H1 (cell line): ENCODE measurements around the gene PTPRCAP. TPM values are rescaled to one million over a fixed set of nuclear protein-coding genes. Genes with fewer than 3 reads are reported as not detected.

Experiments used
- CTCF ChIA-PET: fragments of 300-600 bp; sonication (Branson Sonifier 250); formaldehyde crosslinking; loops from one replicate; lab custom pipeline; 2021; ENCODE audit not compliant: partially characterized antibody; lab: Charles Lee
- POLR2A ChIA-PET: fragments of 300-600 bp; sonication (Branson Sonifier 250); formaldehyde crosslinking; loops from one replicate; lab custom pipeline; 2021; ENCODE audit warnings: inconsistent platforms; ENCODE audit not compliant: partially characterized antibody; lab: Charles Lee
- DNase-seq, 2 experiments: peaks; one replicate each; pipeline versions ENCODE4 v3.0.0 to v3.0.0-alpha.2; 2010 to 2022; ENCODE audit warnings: low spot score in 2 of 2, low read depth in 1 of 2, mixed read lengths in 1 of 2
- FAIRE-seq: peaks from 2 replicates; lab custom pipeline; 2011; peaks lifted over from hg19 to GRCh38; lab: Jason Lieb, UNC
- H2AFZ ChIP-seq: 2 replicates; pipeline ENCODE4 v1.8.1; 2012; ENCODE audit warnings: low read length, inconsistent platforms
- H2AK5ac ChIP-seq: 2 replicates; pipeline ENCODE4 v1.6.1; 2013; ENCODE audit warnings: low read depth, low read length
- H2BK120ac ChIP-seq: replicated peaks from 2 replicates; pipeline ENCODE3; 2013; ENCODE audit warnings: low read depth, low read length, inconsistent platforms
- H2BK12ac ChIP-seq: 2 replicates; pipeline ENCODE4 v1.6.1; 2013; ENCODE audit warnings: low read depth, low read length
- H2BK15ac ChIP-seq: 2 replicates; pipeline ENCODE4 v1.6.1; 2013; ENCODE audit warnings: low read length
- H2BK20ac ChIP-seq: 2 replicates; pipeline ENCODE4 v1.6.1; 2013; ENCODE audit warnings: low read length
- H2BK5ac ChIP-seq: 2 replicates; pipeline ENCODE4 v1.6.1; 2013; ENCODE audit warnings: low read depth, low read length
- H3K14ac ChIP-seq: 2 replicates; pipeline ENCODE4 v1.6.1; 2013; ENCODE audit warnings: inconsistent platforms; ENCODE audit not compliant: insufficient read length
- H3K18ac ChIP-seq: 2 replicates; pipeline ENCODE4 v1.6.1; 2013; ENCODE audit warnings: low read length; ENCODE audit errors: extremely low read depth
- H3K23ac ChIP-seq: 2 replicates; pipeline ENCODE4 v1.6.1; 2013; ENCODE audit warnings: inconsistent platforms; ENCODE audit not compliant: insufficient read length
- H3K23me2 ChIP-seq: 2 replicates; pipeline ENCODE4 v1.6.1; 2013; ENCODE audit warnings: low read depth, low read length
- H3K27ac ChIP-seq: 2 replicates; pipeline ENCODE4 v1.6.1; 2011; ENCODE audit warnings: low read depth, low read length, inconsistent platforms
- H3K27me3 ChIP-seq, 4 experiments: replicated peaks in 1 of 4; 1 replicate in 1 of 4; 2 replicates in 3 of 4; pipeline versions ENCODE4 v1.6.1 to v1.8.1; 2011 to 2013; ENCODE audit warnings: low read length in 3 of 4, mild to moderate bottlenecking in 3 of 4, inconsistent platforms in 2 of 4, mixed read lengths in 2 of 4, moderate library complexity in 1 of 4; ENCODE audit not compliant: control insufficient read depth in 3 of 4, insufficient read depth in 3 of 4; ENCODE audit errors: extremely low read depth in 1 of 4
- H3K36me3 ChIP-seq, 4 experiments: 2 replicates each; pipeline versions ENCODE4 v1.6.1 to v1.8.1; 2011 to 2013; ENCODE audit warnings: mild to moderate bottlenecking in 4 of 4, low read length in 3 of 4, moderate library complexity in 2 of 4, control low read depth in 1 of 4, inconsistent platforms in 1 of 4; ENCODE audit not compliant: insufficient read depth in 4 of 4, control insufficient read depth in 2 of 4
- H3K4ac ChIP-seq: replicated peaks from 2 replicates; pipeline ENCODE3; 2013; ENCODE audit warnings: low read length, low read depth, mixed read lengths, inconsistent platforms; ENCODE audit not compliant: insufficient read length
- H3K4me1 ChIP-seq, 4 experiments: replicated peaks in 1 of 4; 1 replicate in 1 of 4; 2 replicates in 3 of 4; pipeline versions ENCODE4 v1.6.1 to v1.8.1; 2011 to 2013; ENCODE audit warnings: low read length in 3 of 4, inconsistent platforms in 2 of 4, mixed read lengths in 1 of 4; ENCODE audit not compliant: insufficient read depth in 4 of 4, control insufficient read depth in 3 of 4
- H3K4me2 ChIP-seq, 2 experiments: 2 replicates each; pipeline versions ENCODE4 v1.6.1 to v1.8.1; 2011 to 2013; ENCODE audit warnings: low read depth in 2 of 2, low read length in 2 of 2, control low read depth in 1 of 2, inconsistent platforms in 1 of 2, mild to moderate bottlenecking in 1 of 2; ENCODE audit not compliant: insufficient read depth in 1 of 2
- H3K4me3 ChIP-seq, 4 experiments: fragments of 200-600, 300-600 bp in 1 of 4; sonication (generic), shearing (Covaris generic), sonication (Bioruptor Twin) in 1 of 4; 2 replicates each; pipeline versions ENCODE4 v1.5.1 to v1.8.1; 2011 to 2016; ENCODE audit warnings: low read length in 4 of 4, low read depth in 3 of 4, control low read depth in 2 of 4, inconsistent platforms in 2 of 4, mild to moderate bottlenecking in 2 of 4, mixed read lengths in 1 of 4, moderate library complexity in 1 of 4; ENCODE audit not compliant: insufficient read depth in 2 of 4; ENCODE audit errors: extremely low read depth in 1 of 4
- H3K56ac ChIP-seq: replicated peaks from 2 replicates; pipeline ENCODE3; 2013; ENCODE audit warnings: low read depth, mild to moderate bottlenecking, mixed read lengths, low read length, inconsistent platforms; ENCODE audit not compliant: insufficient read length
- H3K79me1 ChIP-seq: 2 replicates; pipeline ENCODE4 v1.6.1; 2013; ENCODE audit warnings: low read depth, low read length, control low read depth
- H3K79me2 ChIP-seq, 2 experiments: 2 replicates each; pipeline versions ENCODE4 v1.6.1 to v1.8.1; 2012 to 2013; ENCODE audit warnings: low read length in 2 of 2, mild to moderate bottlenecking in 2 of 2, inconsistent platforms in 1 of 2; ENCODE audit not compliant: insufficient read depth in 2 of 2, control insufficient read depth in 1 of 2
- H3K9ac ChIP-seq, 4 experiments: replicated peaks in 1 of 4; 1 replicate in 1 of 4; 2 replicates in 3 of 4; pipeline versions ENCODE4 v1.6.1 to v1.8.1; 2011 to 2013; ENCODE audit warnings: low read depth in 3 of 4, low read length in 3 of 4, control low read depth in 2 of 4, mild to moderate bottlenecking in 2 of 4, moderate library complexity in 2 of 4, inconsistent platforms in 1 of 4; ENCODE audit errors: extremely low read depth in 1 of 4
- H3K9me3 ChIP-seq, 2 experiments: 2 replicates each; pipeline versions ENCODE4 v1.6.1 to v1.8.1; 2012 to 2013; ENCODE audit warnings: mild to moderate bottlenecking in 2 of 2, moderate library complexity in 2 of 2, control low read depth in 1 of 2, inconsistent platforms in 1 of 2, low read depth in 1 of 2, low read length in 1 of 2, mixed read lengths in 1 of 2; ENCODE audit not compliant: insufficient read depth in 2 of 2
- H4K20me1 ChIP-seq, 2 experiments: replicated peaks in 1 of 2; 2 replicates each; pipeline versions ENCODE3 to v1.8.1; 2011 to 2013; ENCODE audit warnings: inconsistent platforms in 2 of 2, low read length in 2 of 2, mild to moderate bottlenecking in 1 of 2; ENCODE audit not compliant: insufficient read depth in 2 of 2, control insufficient read depth in 1 of 2
- H4K5ac ChIP-seq: 2 replicates; pipeline ENCODE4 v1.6.1; 2013; ENCODE audit warnings: low read length, low read depth, mixed read lengths, inconsistent platforms; ENCODE audit not compliant: insufficient read length
- H4K8ac ChIP-seq: 2 replicates; pipeline ENCODE4 v1.8.0; 2013; ENCODE audit warnings: mild to moderate bottlenecking, moderate library complexity, low read length, inconsistent platforms; ENCODE audit not compliant: insufficient read depth; ENCODE audit errors: extremely low read depth
- H4K91ac ChIP-seq: replicated peaks from 2 replicates; pipeline ENCODE3; 2013; ENCODE audit warnings: low read length, mixed read lengths, inconsistent platforms; ENCODE audit not compliant: insufficient read length
- CHD1 ChIP-seq: IDR thresholded peaks from 2 replicates; pipeline ENCODE4 v1.6.1; 2012; ENCODE audit warnings: low read depth, low read length, improper control_type of control experiment
- CHD2 ChIP-seq: IDR thresholded peaks from 2 replicates; pipeline ENCODE4 v1.6.1; 2012; ENCODE audit warnings: low read length, improper control_type of control experiment
- CREB1 ChIP-seq: IDR thresholded peaks from 2 replicates; pipeline ENCODE4 v1.6.1; 2012; ENCODE audit warnings: inconsistent platforms
- CTBP2 ChIP-seq: IDR thresholded peaks from 2 replicates; pipeline ENCODE4 v1.7.0; 2011; ENCODE audit warnings: borderline replicate concordance, mild to moderate bottlenecking, moderate library complexity, mixed read lengths, low read length; ENCODE audit not compliant: insufficient read depth, insufficient read length
- CTCF ChIP-seq, 3 experiments: IDR thresholded peaks; 1 replicate in 2 of 3; 2 replicates in 1 of 3; pipeline versions ENCODE4 v1.5.1 to v1.6.1; 2011; ENCODE audit warnings: low read length in 3 of 3, mild to moderate bottlenecking in 3 of 3, inconsistent platforms in 2 of 3, low read depth in 1 of 3, moderate library complexity in 1 of 3; ENCODE audit not compliant: insufficient read depth in 1 of 3; ENCODE audit errors: control extremely low read depth in 1 of 3
- MAFK ChIP-seq: IDR thresholded peaks from 2 replicates; pipeline ENCODE4 v1.6.1; 2012; ENCODE audit warnings: low read depth, mild to moderate bottlenecking, improper control_type of control experiment, low read length
- RBBP5 ChIP-seq: IDR thresholded peaks from 2 replicates; pipeline ENCODE4 v1.7.1; 2012; ENCODE audit warnings: low read depth, mild to moderate bottlenecking, inconsistent platforms, low read length, moderate library complexity, borderline replicate concordance
- SP4 ChIP-seq: IDR thresholded peaks from 2 replicates; pipeline ENCODE4 v1.6.1; 2012; ENCODE audit warnings: low read length, inconsistent platforms
- WGBS, 2 experiments: shearing (Covaris generic) in 1 of 2; methylation state at CpG; one replicate each; pipeline versions ENCODE4 v1.1.6 to v1.1.7; 2013 to 2015; ENCODE audit warnings: low lambda C conversion rate in 2 of 2, mixed read lengths in 2 of 2, inconsistent platforms in 1 of 2, low coverage in 1 of 2, missing lambda C conversion rate in 1 of 2; ENCODE audit not compliant: insufficient replicate concordance in 2 of 2, insufficient coverage in 1 of 2, insufficient read length in 1 of 2; ENCODE audit errors: extremely low coverage in 1 of 2, missing lambda C conversion rate in 1 of 2; 5-methylcytosine and 5-hydroxymethylcytosine counted together
- polyA plus RNA-seq, 7 experiments: library from polyadenylated mRNA; depleted of rRNA in 3 of 7; stranded (reverse) in 5 of 7; unstranded in 2 of 7; fragments of >200 nt in 5 of 7; fragments of 200-250 nt in 2 of 7; gene quantifications; 1 replicate in 5 of 7; 2 replicates in 1 of 7; 4 replicates in 1 of 7; pipeline versions ENCODE4 v1.2.1 to v1.2.3, GENCODE V29; 2011 to 2013; ENCODE audit warnings: missing spikeins in 2 of 7, mixed read lengths in 2 of 7
- total RNA-seq: library from RNA; stranded (reverse); fragmentation: NEBNext Ultra II Directional; extraction: Animal tissue kit (Norgen Biotek cat#: 25700); gene quantifications from 2 replicates; pipeline ENCODE4 v1.2.1, GENCODE V29; 2021

The PTPRCAP gene
- total and polyA plus RNA-seq, 2 of the 8 experiments (the other 6 are each of a cell fraction or from before 2014, with no cell fraction given), result 0.78 to 6.7 TPM

GRCh38 chr11:67396259-67396581, 41.3 kb downstream of the PTPRCAP start:
- H3K36me3 ChIP-seq, result peaks cover 6 to 25% (median 18%) of the 10 kb centered on the region in 4 experiments; a peak in 6 of 8 replicates
- peaks cover 0 to 10% of the 10 kb centered on the region in 2 experiments; a peak in 2 of 4 replicates for H3K79me2 ChIP-seq
- H3K23me2 ChIP-seq, result peaks cover 12% of the 10 kb centered on the region
- DNase-seq (no peak), FAIRE-seq (no peak)
- WGBS, 2 experiments, result 92% methylated on average over 7 of the region's 7 CpGs; no CpG with 5 or more reads in 1 of the 2 experiments
- H4K8ac ChIP-seq, result no peak overlapping the region
- H2BK12ac ChIP-seq, result peak overlapping the region; percentile 50; the same call in 1 of the 2 replicates
- H2BK120ac ChIP-seq, result no peak overlapping the region
- H3K79me1 ChIP-seq, result peaks cover 6% of the 10 kb centered on the region
- no peak overlapping the region for H2BK20ac ChIP-seq
- peak overlapping the region; percentile 35; the same call in 1 of the 2 replicates for H3K27ac ChIP-seq
- ChIA-PET CTCF (interaction anchor here (0.8 to 34.8 kb wide), 6 partner anchors 10 to 38 kb away, joined by 3 to 1305 read pairs (median 4); partner anchors contain the start of gene POLD4), POLR2A (interaction anchor here (0.9 to 2.6 kb wide), 16 partner anchors 9 to 93 kb away, joined by 3 to 13 read pairs (median 4); partner anchors contain the start of genes AIP, RPS6KB2 and SSH3)
- H3K9ac ChIP-seq, result no peak overlapping the region
- no peak overlapping the region for H3K23ac ChIP-seq
- no peak overlapping the region for H2AK5ac ChIP-seq
- H3K4me1 ChIP-seq, result peaks cover 0 to 14% (median 7%) of the 10 kb centered on the region in 4 experiments; a peak in 5 of 7 replicates
- no peak overlapping the region for H2BK15ac ChIP-seq
- peak overlapping the region; percentile 88; the same call in 1 of the 2 replicates for H2BK5ac ChIP-seq
- H3K56ac ChIP-seq, result no peak overlapping the region
- H3K4me3 ChIP-seq, result no peak overlapping the region
- no peak overlapping the region for H3K14ac ChIP-seq
- no peak overlapping the region for H2AFZ ChIP-seq
- peaks cover 0 to 14% of the 10 kb centered on the region in 2 experiments for H4K20me1 ChIP-seq
- no peak overlapping the region for H4K5ac ChIP-seq
- no peaks in the 10 kb centered on the region for H3K27me3 ChIP-seq
- TF ChIP-seq CTCF (IDR thresholded peaks at IDR 0.05; ENCODE audit: control extremely low read depth in 1 of 3, insufficient read depth in 1 of 3, low read depth in 1 of 3, low read length in 3 of 3) (no peak), CREB1 (no peak), CHD1 (no peak), CTBP2 (no peak), MAFK (no peak), SP4 (no peak), RBBP5 (no peak), CHD2 (no peak)
- TF ChIP-seq, all 59 proteins: peak for 0
- Histone ChIP-seq H3K18ac (no peak overlapping the region), H3K4me2 (no peak overlapping the region), H4K91ac (no peak overlapping the region), H3K4ac (no peak overlapping the region), H3K9me3 (no peaks in the 10 kb centered on the region)
